KMS-11 (cell line): ENCODE results near the gene COL5A1.

Source experiments
- H2AFZ ChIP-seq: fragments of 200-600 bp; sonication (generic); 2 replicates; pipeline ENCODE4 v1.6.1; 2016; ENCODE audit warnings: antibody characterized with exemption, mixed run types, low read depth
- H3K27ac ChIP-seq: fragments of 200-600 bp; sonication (generic); 2 replicates; pipeline ENCODE4 v1.6.1; 2016; ENCODE audit warnings: mild to moderate bottlenecking, mixed run types
- H3K27me3 ChIP-seq: fragments of 200-600 bp; sonication (generic); 2 replicates; pipeline ENCODE4 v1.6.1; 2017; ENCODE audit warnings: mild to moderate bottlenecking, low read depth, mixed run types, moderate library complexity; ENCODE audit not compliant: insufficient read depth
- H3K36me3 ChIP-seq: fragments of 200-600 bp; sonication (generic); 2 replicates; pipeline ENCODE4 v1.6.1; 2017; ENCODE audit warnings: mild to moderate bottlenecking, mixed run types; ENCODE audit not compliant: insufficient read depth
- H3K4me1 ChIP-seq: fragments of 200-600 bp; sonication (generic); 2 replicates; pipeline ENCODE4 v1.6.1; 2016; ENCODE audit warnings: mild to moderate bottlenecking, low read depth, mixed run types; ENCODE audit not compliant: poor library complexity, severe bottlenecking
- H3K4me2 ChIP-seq: fragments of 200-600 bp; sonication (generic); 2 replicates; pipeline ENCODE4 v1.7.0; 2016; ENCODE audit warnings: mild to moderate bottlenecking, mixed run types
- H3K4me3 ChIP-seq: fragments of 200-600 bp; sonication (generic); IDR thresholded peaks from 2 replicates; pipeline ENCODE4 v1.6.1; 2017; ENCODE audit warnings: low read depth, low read length, mixed read lengths; ENCODE audit not compliant: insufficient read depth
- H3K79me2 ChIP-seq: fragments of 200-600 bp; sonication (generic); 2 replicates; pipeline ENCODE4 v1.6.1; 2016; ENCODE audit warnings: low read depth, mixed run types; ENCODE audit not compliant: insufficient read depth
- H3K9ac ChIP-seq: fragments of 200-600 bp; sonication (generic); 2 replicates; pipeline ENCODE4 v1.6.1; 2016; ENCODE audit warnings: mild to moderate bottlenecking, mixed run types
- H4K20me1 ChIP-seq: fragments of 200-600 bp; sonication (generic); 2 replicates; pipeline ENCODE4 v1.6.1; 2016; ENCODE audit warnings: mild to moderate bottlenecking, mixed run types; ENCODE audit not compliant: insufficient read depth
- TF ChIP-seq, protein P1 (sequence below): fragments of 200-600 bp; sonication (generic); conservative IDR thresholded peaks from 2 replicates; pipeline ENCODE4 v1.6.1; 2017; ENCODE audit warnings: low read depth, mild to moderate bottlenecking, antibody characterized with exemption, low read length, moderate library complexity, mixed read lengths

Gene COL5A1

DNA sequence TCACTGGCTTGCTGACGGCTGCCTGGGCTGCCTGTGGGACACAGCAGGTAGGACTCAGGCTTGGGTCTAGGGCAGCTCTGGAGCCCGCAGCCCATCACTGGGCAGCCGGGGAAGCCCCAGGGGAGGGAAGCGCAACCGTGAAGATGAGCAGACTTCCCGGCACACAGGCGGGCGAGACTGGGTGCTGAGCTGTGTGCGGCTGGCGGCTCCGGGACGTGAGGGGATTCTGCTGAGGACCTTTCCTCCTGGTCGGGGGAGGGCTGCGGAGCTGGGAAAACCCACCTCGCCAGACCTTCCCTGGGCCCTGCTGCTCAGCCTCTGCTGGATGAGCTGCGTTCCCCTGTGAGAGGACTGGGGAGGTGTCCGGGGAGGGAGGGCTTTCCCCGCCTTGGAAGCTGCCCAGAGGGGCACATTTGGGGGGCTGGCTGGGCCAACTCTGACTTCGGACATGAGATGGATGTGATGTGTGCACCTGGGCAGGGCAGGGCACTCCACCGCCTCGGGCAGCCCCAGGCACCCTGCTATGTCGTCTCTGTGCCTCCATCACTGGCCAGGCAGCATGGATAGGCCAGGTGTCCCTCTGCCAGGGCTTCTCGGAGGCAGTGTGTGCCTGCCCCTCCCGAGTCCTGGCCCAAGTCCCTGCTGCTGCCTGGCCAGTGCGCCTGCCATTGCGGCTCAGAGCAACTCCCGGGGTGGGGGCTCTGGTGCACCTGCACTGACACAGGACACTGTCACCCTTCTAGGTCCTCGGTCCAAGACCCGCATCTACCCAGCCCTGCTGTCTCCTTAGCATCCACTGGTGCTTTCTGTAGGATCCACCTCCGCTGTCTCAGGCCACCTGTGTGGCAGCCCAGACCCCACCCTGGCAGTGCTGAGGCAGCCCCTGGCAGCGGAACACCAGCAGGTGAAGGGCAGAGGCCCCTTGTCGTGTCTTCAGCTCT lies 66.4 kb downstream of the COL5A1 start:
- no peak overlapping the region for H3K27ac ChIP-seq
- peaks cover 11% of the 10 kb centered on the region for H3K27me3 ChIP-seq
- no peak overlapping the region for H3K4me3 ChIP-seq
- H3K4me2 ChIP-seq = no peak overlapping the region
- TF ChIP-seq, protein P1, sequence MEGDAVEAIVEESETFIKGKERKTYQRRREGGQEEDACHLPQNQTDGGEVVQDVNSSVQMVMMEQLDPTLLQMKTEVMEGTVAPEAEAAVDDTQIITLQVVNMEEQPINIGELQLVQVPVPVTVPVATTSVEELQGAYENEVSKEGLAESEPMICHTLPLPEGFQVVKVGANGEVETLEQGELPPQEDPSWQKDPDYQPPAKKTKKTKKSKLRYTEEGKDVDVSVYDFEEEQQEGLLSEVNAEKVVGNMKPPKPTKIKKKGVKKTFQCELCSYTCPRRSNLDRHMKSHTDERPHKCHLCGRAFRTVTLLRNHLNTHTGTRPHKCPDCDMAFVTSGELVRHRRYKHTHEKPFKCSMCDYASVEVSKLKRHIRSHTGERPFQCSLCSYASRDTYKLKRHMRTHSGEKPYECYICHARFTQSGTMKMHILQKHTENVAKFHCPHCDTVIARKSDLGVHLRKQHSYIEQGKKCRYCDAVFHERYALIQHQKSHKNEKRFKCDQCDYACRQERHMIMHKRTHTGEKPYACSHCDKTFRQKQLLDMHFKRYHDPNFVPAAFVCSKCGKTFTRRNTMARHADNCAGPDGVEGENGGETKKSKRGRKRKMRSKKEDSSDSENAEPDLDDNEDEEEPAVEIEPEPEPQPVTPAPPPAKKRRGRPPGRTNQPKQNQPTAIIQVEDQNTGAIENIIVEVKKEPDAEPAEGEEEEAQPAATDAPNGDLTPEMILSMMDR = no peak
- no peaks in the 10 kb centered on the region for H4K20me1 ChIP-seq
- H3K79me2 ChIP-seq = no peaks in the 10 kb centered on the region
- H3K36me3 ChIP-seq = no peaks in the 10 kb centered on the region
- no peak overlapping the region for H2AFZ ChIP-seq
- no peak overlapping the region for H3K9ac ChIP-seq
- H3K4me1 ChIP-seq = no peaks in the 10 kb centered on the region

DNA sequence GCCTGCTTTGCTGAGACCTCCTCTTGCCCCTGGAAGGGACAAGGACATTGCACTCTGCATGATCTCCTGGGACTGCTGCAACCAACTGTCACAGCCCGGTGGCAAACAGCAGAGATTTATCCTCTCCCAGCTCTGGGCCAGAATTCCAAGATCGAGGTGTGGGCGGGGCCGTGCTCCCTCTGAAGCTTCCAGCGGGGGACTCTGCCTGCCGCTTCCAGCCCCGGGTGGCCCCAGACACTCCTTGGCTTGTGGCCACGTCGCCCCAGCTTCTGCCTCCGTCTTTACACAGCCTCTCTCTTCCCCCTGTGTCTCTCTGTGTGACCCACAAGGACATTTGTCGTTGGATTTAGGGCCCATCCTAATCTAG lies 67.1 kb downstream of the COL5A1 start:
- TF ChIP-seq, protein P1 = no peak
- no peak overlapping the region for H3K4me2 ChIP-seq
- no peaks in the 10 kb centered on the region for H3K4me1 ChIP-seq
- no peaks in the 10 kb centered on the region for H4K20me1 ChIP-seq
- H3K79me2 ChIP-seq = no peaks in the 10 kb centered on the region
- H3K4me3 ChIP-seq = no peak overlapping the region
- no peak overlapping the region for H3K27ac ChIP-seq
- H2AFZ ChIP-seq = no peak overlapping the region
- H3K9ac ChIP-seq = no peak overlapping the region
- no peaks in the 10 kb centered on the region for H3K36me3 ChIP-seq
- H3K27me3 ChIP-seq = peaks cover 7% of the 10 kb centered on the region

DNA sequence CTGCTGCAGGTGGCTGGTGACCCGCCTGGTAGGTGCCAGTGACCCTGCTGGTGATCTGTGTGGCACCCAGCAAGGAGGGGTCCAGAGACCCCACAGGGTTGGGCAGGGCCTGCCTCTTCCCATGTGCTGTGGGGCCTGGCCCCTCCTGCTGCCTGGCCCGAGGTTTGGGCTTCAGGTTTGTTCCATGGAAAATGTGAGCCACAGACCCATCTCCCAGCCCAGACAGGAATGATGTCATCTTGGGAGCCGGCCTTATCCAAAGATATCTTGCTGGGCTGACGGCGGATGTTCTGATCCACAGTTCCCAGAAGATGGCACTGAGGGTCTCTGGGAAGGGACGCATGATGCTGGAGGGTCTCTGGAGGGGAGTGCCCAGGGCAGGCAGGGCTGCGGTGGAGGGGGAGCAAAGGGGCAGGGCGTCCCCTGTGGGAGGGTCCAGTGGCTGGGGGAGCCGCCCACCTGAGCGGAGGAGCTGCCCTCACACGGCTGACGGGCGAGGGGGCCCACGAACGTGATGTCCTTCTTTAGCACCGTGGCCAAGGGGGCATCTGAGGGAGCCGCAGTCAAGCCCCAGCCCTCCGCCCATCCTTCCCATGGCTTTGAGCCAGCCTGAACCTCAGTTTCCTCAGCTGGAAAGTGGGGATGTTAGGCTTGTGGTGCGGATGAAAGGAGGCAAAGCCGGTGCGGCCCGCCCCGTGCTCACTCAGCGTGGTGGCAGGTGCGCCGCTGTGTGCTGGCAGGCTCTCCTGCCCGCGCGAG lies 68.1 kb downstream of the COL5A1 start:
- Histone ChIP-seq H4K20me1 (no peaks in the 10 kb centered on the region), H3K27me3 (no peaks in the 10 kb centered on the region; the same call in 1 of the 2 replicates), H2AFZ (no peak overlapping the region), H3K79me2 (no peaks in the 10 kb centered on the region), H3K9ac (no peak overlapping the region), H3K27ac (no peak overlapping the region), H3K4me3 (no peak overlapping the region), H3K4me1 (no peaks in the 10 kb centered on the region), H3K36me3 (no peaks in the 10 kb centered on the region), H3K4me2 (no peak overlapping the region)
- TF ChIP-seq, protein P1 = no peak

DNA sequence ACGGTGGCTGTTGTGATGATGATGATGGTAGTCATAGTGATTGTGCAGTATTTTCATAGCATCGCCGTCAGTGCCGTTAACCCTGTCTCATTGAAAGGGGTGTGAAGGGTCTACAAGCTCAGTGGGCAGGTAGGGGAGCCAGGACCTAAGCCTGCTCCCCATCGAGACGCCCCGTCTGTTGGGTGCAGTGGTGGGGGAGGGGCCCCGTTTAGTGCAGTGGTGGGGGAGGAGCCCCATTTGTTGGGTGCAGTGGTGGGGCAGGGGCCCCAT lies 68.6 kb downstream of the COL5A1 start:
- no peaks in the 10 kb centered on the region for H3K27me3 ChIP-seq
- no peak overlapping the region for H3K4me3 ChIP-seq
- no peak overlapping the region for H2AFZ ChIP-seq
- no peak overlapping the region for H3K4me2 ChIP-seq
- H3K9ac ChIP-seq = no peak overlapping the region
- no peaks in the 10 kb centered on the region for H3K4me1 ChIP-seq
- TF ChIP-seq, protein P1 = no peak
- H3K36me3 ChIP-seq = no peaks in the 10 kb centered on the region
- H3K27ac ChIP-seq = no peak overlapping the region
- no peaks in the 10 kb centered on the region for H3K79me2 ChIP-seq
- H4K20me1 ChIP-seq = no peaks in the 10 kb centered on the region
